ENCODE measurements around the gene TOLLIP. TPM values are rescaled to one million over a fixed set of nuclear protein-coding genes. Genes with fewer than 3 reads are reported as not detected.
A peak's percentile ranks its signal among the peaks of the same experiment; 100 is the strongest.

Gene TOLLIP
- total RNA-seq, 1 experiment from 2014 or later, result 29.5 TPM

GRCh38 chr11:1260620-1261019 is 48.8 kb downstream of the TOLLIP start:
- no TSS peak for BruUV-seq (replicated peaks)
- Histone ChIP-seq H3K9me2 (ENCODE audit: insufficient read depth) (no peaks in the 10 kb centered on the region), H3K4me3 (no peak overlapping the region), H3K27ac (no peak overlapping the region), H3K4me2 (no peak overlapping the region), H2AFZ (no peak overlapping the region), H3K79me2 (ENCODE audit: low read depth) (no peaks in the 10 kb centered on the region), H3K36me3 (ENCODE audit: low read depth) (no peaks in the 10 kb centered on the region), H3K27me3 (ENCODE audit: insufficient read depth, low read depth) (no peaks in the 10 kb centered on the region), H3K9me3 (ENCODE audit: insufficient read depth, low read depth) (no peaks in the 10 kb centered on the region), H4K20me1 (ENCODE audit: insufficient read depth) (no peaks in the 10 kb centered on the region), H3K4me1 (replicated peaks; ENCODE audit: insufficient read depth) (peaks cover 6% of the 10 kb centered on the region), H3F3A (ENCODE audit: insufficient read depth, low read depth) (peaks cover 4% of the 10 kb centered on the region; the same call in 1 of the 2 replicates)
- ChIA-PET CTCF (interaction anchor here (0.6 kb wide), 1 partner anchor 152 kb away, joined by 3 read pairs; no protein-coding TSS in a partner anchor), POLR2A (ENCODE audit: unreplicated experiment) (no interaction called here)
- no peak for TF ChIP-seq CTCF (conservative IDR thresholded peaks at IDR 0.05)
- no peak for TF ChIP-seq EZH2 (IDR thresholded peaks at IDR 0.05; ENCODE audit: low read depth)
- DNase-seq, result no peak
- intact Hi-C loops (cut with micrococcal nuclease; ENCODE audit: unreplicated experiment), result loop anchor here (5.0 kb wide), 1 partner anchor 58 kb away; no protein-coding TSS in a partner anchor

- Histone ChIP-seq H3K9me3 (ENCODE audit: insufficient read depth, low read depth) (no peaks in the 10 kb centered on the region), H4K20me1 (ENCODE audit: insufficient read depth) (no peaks in the 10 kb centered on the region), H3K9me2 (ENCODE audit: insufficient read depth) (no peaks in the 10 kb centered on the region), H3K36me3 (ENCODE audit: low read depth) (no peaks in the 10 kb centered on the region), H3K27me3 (ENCODE audit: insufficient read depth, low read depth) (no peaks in the 10 kb centered on the region), H3K4me3 (no peak overlapping the region), H3K4me1 (replicated peaks; ENCODE audit: insufficient read depth) (peaks cover 6% of the 10 kb centered on the region), H3K79me2 (ENCODE audit: low read depth) (no peaks in the 10 kb centered on the region), H3K27ac (no peak overlapping the region), H2AFZ (no peak overlapping the region), H3F3A (ENCODE audit: insufficient read depth, low read depth) (peaks cover 4% of the 10 kb centered on the region; the same call in 1 of the 2 replicates), H3K4me2 (no peak overlapping the region)
- BruUV-seq (replicated peaks), result no TSS peak
- intact Hi-C loops (cut with micrococcal nuclease; ENCODE audit: unreplicated experiment), result loop anchor here (5.0 kb wide), 1 partner anchor 58 kb away; no protein-coding TSS in a partner anchor
- peak; percentile 51 to 62 for DNase-seq
- CTCF ChIA-PET, result interaction anchor here (0.6 kb wide), 1 partner anchor 151 kb away, joined by 3 read pairs; no protein-coding TSS in a partner anchor
- no peak for TF ChIP-seq EZH2 (IDR thresholded peaks at IDR 0.05; ENCODE audit: low read depth)
- TF ChIP-seq CTCF (conservative IDR thresholded peaks at IDR 0.05), result no peak
- POLR2A ChIA-PET (ENCODE audit: unreplicated experiment), result no interaction called here
These were observed 49.4 kb downstream of the TOLLIP start for GRCh38 chr11:1260023-1260501.

GRCh38 chr11:1259561-1259960 is 49.9 kb downstream of the TOLLIP start:
- Histone ChIP-seq H3K36me3 (ENCODE audit: low read depth) (no peaks in the 10 kb centered on the region), H3K4me1 (replicated peaks; ENCODE audit: insufficient read depth) (peaks cover 6% of the 10 kb centered on the region), H3K4me3 (no peak overlapping the region), H3K9me3 (ENCODE audit: insufficient read depth, low read depth) (no peaks in the 10 kb centered on the region), H4K20me1 (ENCODE audit: insufficient read depth) (no peaks in the 10 kb centered on the region), H3K9me2 (ENCODE audit: insufficient read depth) (no peaks in the 10 kb centered on the region), H3K4me2 (no peak overlapping the region), H2AFZ (no peak overlapping the region), H3K27ac (no peak overlapping the region), H3K79me2 (ENCODE audit: low read depth) (no peaks in the 10 kb centered on the region), H3F3A (ENCODE audit: insufficient read depth, low read depth) (peaks cover 4% of the 10 kb centered on the region; the same call in 1 of the 2 replicates), H3K27me3 (ENCODE audit: insufficient read depth, low read depth) (no peaks in the 10 kb centered on the region)
- no TSS peak for BruUV-seq (replicated peaks)
- TF ChIP-seq EZH2 (IDR thresholded peaks at IDR 0.05; ENCODE audit: low read depth) (no peak), CTCF (conservative IDR thresholded peaks at IDR 0.05) (no peak)
- ChIA-PET POLR2A (ENCODE audit: unreplicated experiment) (no interaction called here), CTCF (no interaction called here)
- intact Hi-C loops (cut with micrococcal nuclease; ENCODE audit: unreplicated experiment), result no loop called here
- no peak for DNase-seq
